Stimulated activated CD8-positive, alpha-beta memory T cell treated with anti-CD3 and anti-CD28 coated beads, Interleukin-4, amount 100 ng/mL, for 4 hours (primary cell): ENCODE data around the gene MTOR.
"Not testable (repeated sequence)": the region's sequence is repeated elsewhere in the genome, so short reads cannot be mapped to it uniquely, and the experiment has no call there.

ENCODE experiments used
- DNase-seq, 2 donors: peaks; one replicate each; pipeline ENCODE4 v3.0.0-alpha.2; 2020; ENCODE audit warnings: low read depth in 2 of 2, low spot score in 1 of 2

MTOR gene

DNA sequence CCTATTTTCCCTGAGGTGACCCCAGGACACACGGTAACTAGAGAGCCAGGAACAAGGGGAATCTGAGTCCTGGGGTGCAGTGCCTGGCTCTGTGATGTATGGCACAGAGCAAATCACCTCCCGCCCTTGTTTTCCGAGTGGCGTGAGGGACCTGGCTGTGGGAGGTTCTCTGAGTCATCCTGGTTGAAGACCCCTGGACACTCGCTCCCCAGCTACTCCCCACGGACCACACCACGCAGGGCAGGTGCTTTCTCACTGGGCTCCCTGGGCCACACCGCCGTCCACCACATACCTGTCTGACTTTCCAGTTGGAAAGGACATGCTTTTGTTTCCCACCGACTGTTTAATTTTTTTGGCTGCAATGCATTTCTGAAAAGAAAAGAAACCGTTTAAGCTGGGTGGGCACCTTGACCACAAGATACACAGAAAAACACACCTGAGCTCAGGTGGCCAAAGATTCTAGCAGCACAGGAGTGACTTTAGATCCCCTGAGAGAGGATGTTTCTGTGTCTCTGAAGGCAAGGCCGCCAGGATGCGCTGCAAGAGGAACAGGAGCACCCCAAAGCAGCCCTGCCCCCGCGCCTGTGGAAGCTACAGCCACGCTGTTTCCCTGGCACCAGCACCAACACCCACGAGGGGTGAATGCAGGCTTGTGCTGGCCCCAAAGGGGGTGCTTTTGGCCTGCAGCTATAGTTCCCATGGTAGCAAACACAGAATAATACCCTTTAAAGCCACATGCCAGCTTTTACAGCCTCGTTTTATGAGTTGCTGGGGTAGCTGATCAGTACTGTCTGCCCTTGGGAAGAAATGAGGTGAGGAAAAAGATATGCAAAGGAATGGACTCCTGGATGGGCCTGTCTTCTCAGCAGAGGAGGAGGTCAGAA, 194.4 kb downstream of the MTOR start:
- DNase-seq, result no peak

DNA sequence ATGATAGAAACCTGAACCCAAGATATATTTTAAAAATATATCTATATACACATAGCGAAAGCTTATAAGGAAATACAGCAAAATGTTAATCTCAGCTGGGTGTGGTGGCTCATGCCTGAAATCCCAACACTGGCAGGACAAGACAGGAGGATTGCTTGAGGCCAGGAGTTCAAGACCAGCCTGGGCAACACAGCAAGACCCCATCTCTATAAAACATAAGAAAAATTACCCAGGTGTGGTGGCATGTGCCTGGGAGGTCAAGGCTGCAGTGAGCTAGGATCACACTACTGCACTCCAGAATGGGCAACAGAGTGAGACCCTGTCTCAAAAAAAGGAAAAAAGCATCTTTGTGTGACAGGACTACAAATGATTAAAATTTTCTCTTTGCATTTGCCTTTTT, 196.6 kb downstream of the MTOR start:
- DNase-seq, result no peak

DNA sequence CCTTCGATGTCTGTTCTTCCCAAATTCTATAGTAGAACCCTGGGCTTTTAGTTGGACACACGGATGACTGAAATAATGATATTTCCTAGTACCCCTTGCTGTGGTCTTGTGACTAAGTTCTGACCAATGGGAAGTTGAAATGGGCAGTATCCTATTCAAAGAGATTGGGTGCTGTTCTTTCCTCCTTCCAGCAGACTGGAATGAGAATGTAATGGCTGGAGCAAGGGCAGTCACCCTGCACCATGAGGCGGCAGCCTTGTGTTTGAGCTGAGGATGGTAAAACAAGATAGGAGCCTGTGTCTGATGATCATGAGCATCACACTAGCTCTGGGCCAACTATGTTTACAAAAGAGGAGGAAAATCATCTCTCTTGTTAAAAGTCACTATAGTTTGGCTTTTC, 197.4 kb downstream of the MTOR start:
- no peak for DNase-seq

DNA sequence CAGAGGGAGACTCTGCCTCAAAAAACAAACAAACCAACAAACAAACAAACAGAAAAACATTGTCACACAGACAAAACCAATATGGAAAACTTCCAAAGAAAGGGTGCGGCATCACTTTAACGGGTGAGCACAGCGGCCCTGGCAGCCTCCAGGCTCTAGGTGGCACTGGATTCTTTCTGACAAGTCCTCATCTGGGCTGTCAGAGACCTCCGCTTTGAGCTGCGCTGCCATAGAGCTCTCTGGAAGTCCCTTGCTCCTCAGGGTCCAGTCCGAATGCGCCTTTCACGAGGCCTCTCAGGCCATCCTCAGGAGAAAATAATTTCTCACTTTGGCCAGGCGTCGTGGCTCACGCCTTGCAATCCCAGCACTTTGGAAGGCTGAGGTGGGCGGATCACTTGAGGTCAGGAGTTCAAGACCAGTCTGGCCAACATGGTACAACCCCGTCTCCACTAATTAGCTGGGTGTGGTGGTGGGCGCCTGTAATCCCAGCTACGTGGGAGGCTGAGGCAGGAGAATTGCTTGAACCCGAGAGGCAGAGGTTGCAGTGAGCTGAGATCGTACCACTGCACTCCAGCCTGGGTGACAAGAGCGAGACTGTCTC, 198.3 kb downstream of the MTOR start:
- not testable (repeated sequence) for DNase-seq

DNA sequence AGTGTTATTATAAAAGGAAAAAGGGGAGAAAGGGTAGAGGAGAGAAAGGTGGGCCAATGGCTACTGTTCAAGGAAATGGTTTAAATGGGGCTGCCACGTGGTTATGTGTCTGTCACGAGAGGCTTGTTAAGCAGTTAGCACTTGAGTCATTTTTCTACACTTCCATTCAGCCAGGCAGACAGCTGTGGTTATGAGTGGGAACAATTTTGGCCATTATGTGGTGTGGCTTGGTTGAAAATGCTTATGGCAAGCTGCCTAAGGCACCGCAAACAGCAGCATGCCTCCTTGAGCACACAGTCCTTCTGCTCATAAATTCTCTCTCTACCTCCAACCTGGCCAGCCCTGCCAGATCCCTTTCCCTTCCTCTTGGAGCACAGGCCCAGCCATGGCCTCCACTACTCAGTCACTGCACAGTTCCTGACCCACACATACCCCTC, 199.4 kb downstream of the MTOR start:
- no peak for DNase-seq

DNA sequence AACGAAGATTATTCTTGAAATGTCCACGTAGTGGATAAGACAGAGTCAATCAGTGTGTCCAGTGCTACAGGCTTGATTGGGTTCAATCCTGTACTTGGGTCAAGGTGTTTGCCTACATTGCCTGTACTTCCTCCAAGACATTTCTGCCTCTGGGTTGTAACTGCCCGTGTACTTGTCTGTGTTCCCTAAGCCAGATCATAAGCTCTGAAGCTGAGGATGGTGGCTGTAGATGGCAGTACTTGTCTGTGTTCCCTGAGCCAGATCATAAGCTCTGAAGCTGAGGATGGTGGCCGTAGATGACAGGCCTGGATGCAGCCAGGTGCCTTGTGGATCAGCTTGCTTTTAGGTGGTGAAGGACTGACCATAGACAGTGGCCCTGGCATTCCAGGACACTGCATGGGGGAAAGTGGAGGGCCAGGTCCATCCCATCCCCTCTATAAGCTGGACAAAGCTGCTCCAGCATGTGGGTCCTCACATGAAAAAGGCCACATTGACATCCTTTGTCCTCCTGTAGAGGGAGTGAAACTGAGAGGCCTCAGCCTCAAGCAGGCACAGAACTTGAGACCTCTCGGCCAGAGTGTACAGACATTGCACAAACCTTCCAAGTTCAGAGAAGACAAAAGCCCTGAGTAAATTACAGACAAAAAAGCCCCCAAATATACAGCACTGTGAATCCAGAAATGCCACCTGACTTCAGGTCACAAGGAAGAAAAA, 200.5 kb downstream of the MTOR start:
- DNase-seq, result no peak

DNA sequence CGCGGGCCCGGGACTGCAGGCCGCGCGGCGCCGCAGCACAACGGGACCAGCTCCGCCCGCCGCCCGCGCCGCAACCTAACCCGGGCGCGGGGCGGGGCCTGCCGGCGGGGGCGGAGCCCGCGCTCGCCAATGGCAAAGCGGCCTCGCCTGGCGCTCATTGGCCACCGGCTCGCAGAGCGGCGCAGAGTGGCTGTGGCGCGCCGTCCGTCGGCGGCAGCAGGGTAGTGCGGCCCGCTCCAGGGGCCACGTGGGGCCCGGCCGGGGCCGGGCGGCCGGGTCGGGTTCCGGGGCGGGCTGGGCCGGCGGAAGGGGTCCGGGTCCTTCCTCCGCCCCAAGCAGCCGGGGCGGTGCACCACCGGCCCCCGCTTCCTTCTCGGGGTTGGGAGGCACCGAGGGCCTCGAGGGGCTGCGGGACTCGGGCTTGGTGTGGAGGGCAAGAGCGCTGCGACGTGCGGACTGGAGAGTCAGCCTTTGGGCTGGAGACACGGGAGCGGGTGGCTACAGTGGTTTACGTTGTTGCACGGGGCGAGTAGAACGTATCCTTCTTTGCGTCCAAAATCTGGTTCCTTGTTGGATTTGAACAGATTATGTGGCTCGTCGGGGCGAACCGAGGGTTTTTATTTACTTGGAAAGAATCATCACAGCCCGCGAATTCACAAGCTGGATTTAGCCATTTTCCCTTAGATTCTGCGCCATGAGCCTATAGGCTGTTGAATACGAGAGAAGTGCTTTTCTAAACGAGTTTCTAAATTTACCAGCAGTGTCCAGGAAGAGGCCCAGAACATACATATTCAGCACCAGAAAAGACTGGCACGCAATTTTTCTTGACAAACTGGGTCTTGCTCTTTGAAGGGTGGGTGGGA, 202.2 kb downstream of the MTOR start, which contains the start of gene SRM:
TSS of gene SRM (minus strand) at position 51 of the 863 bp plus-strand sequence. CDS start 75 bp downstream, outside the sequence.
- peak; percentile 68 to 81 for DNase-seq

DNA sequence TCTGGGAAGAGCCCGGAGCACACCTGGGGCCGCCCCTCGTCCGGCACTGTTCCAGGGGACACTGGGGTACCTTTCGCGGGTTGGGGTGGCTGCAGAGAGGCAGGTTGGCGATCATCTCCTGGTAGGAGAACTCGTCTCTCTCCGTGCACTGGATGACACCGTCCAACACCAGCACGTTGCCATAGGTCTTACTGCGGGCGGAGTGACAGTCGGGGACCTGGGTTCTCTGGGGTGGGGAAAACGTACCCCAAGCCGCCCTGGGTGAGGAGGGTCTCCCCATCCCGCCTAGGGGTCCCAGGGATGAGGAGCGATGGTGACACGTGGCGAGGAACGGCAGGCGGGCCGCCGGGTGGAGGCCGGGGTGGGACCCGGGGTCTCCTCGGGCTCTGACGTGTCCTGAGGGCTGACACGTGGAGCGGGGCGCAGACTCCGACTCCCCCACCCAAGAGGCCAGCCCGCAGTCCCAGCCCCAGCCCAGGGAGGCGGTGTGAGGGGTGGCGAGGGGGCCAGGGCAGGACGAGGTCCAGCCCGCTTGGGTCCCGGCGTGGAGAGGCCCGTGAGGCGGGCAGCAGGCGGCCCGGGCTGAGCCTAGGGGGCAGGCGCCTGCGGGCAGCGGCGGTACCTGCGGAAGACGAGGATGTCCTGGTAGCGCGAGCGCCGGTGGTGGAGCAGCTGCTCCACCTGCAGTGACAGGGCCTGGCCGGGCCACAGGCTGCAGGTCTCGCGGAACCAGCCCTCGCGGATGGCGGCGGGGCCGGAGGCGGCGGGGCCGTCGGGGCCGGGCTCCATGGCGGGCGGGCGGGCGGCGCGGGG, 203.0 kb downstream of the MTOR start:
- no peak for DNase-seq

DNA sequence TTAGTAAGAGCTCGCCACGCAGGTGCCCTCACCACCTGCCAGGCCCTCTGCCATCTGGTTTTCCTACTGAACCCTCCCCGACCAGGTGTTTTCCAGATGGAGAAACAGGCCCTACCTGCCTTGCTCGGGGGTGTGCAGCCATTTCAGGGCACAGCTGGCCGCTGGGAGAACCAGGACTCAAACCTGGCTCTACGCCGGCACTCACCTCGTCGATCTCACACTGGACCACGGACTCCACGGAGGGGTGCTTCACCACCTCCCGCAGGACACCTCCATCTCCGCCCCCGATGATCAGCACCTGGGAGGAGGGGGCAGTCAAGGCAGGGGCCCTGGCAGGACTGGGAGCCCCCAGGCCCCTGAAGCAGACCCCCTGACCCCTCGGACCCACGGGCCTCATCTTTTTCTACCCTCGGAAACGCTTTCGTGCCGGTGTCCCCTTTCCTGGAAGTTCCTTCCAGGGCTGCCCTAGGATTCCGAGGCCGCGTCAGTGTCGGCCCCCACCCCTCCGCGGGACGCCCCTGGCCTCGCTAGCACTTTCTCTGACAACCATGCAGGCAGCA, 203.7 kb downstream of the MTOR start:
- DNase-seq, result no peak

DNA sequence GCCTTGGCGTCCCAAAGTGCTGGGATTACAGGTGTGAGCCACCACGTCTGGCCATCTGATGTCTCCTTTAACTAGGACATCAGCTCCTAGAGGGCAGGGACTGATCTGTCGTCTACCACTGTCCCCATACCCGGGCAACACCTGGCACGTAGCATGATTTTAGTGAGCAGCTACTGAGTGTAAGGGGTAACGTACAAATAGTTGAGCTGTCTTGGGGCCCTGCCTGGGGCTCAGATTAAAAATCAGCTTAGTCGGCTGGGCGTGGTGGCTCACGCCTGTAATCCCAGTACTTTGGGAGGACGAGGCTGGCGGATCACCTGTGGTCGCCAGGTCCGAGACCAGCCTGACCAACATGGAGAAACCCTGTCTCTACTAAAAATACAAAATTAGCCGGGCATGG, 204.3 kb downstream of the MTOR start:
- no peak for DNase-seq

DNA sequence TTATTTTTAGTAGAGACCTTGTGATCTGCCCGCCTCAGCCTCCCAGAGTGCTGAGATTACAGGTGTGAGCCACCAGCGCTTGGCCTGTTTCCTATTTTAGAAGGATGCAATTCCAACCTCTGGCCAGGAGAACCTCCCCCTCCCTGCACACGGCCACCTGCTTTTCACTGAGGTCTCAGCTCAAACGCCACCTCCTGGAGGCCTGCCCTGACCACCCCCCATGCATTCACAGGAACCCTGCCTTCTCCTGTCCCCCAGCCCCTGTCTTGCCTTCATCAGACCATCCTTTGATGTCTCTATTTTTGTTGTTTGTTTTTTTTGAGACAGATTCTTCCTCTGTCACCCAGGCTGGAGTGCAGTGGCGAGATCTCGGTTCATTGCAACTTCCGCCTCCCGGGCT, 204.9 kb downstream of the MTOR start:
- no peak for DNase-seq
